ENCODE results near the gene SSR4. TPM values are rescaled to one million over a fixed set of nuclear protein-coding genes. Genes with fewer than 3 reads are reported as not detected.

SSR4 gene
- total RNA-seq, 2 experiments from 2014 or later, result 171 to 173 TPM

- DNase-seq (no peak), ATAC-seq (ENCODE audit: poor library complexity) (no peak)
- Histone ChIP-seq H3K4me3 (ENCODE audit: low read length) (no peak overlapping the region), H3K36me3 (ENCODE audit: insufficient read depth, low read length) (no peaks in the 10 kb centered on the region), H3K9me3 (ENCODE audit: control insufficient read depth in 1 of 2, insufficient read depth in 1 of 2, low read length in 2 of 2) (no peaks in the 10 kb centered on the region), H3K27ac (ENCODE audit: low read depth in 1 of 2, low read length in 2 of 2) (no peak overlapping the region), H3K27me3 (ENCODE audit: control insufficient read depth in 1 of 2, insufficient read depth in 2 of 2, low read length in 2 of 2) (no peaks in the 10 kb centered on the region), H3K4me1 (ENCODE audit: insufficient read depth, low read length) (no peaks in the 10 kb centered on the region)
- ChIA-PET CTCF (no interaction called here), POLR2A (no interaction called here)
- Mint-ChIP-seq H3K27me3 (no peaks in the 10 kb centered on the region), H3K4me1 (ENCODE audit: low read depth) (no peaks in the 10 kb centered on the region), H3K9me3 (no peaks in the 10 kb centered on the region), H3K36me3 (ENCODE audit: low read depth) (no peaks in the 10 kb centered on the region), H3K4me3 (no peak overlapping the region), H3K27ac (no peak overlapping the region)
- intact Hi-C loops (cut with DNase I, micrococcal nuclease), result no loop called here
- TF ChIP-seq CTCF (IDR thresholded peaks at IDR 0.05), result no peak
Observed at GRCh38 chrX:153773741-153774575, 20.5 kb upstream of the SSR4 start.

GRCh38 chrX:153774576-153775292, 19.7 kb upstream of the SSR4 start:
- ATAC-seq (ENCODE audit: poor library complexity) (no peak), DNase-seq (no peak)
- H3K27ac Mint-ChIP-seq, result no peak overlapping the region
- no peaks in the 10 kb centered on the region for H3K4me1 ChIP-seq (ENCODE audit: insufficient read depth, low read length)
- intact Hi-C loops (cut with DNase I, micrococcal nuclease), result no loop called here
- no peaks in the 10 kb centered on the region for H3K27me3 Mint-ChIP-seq
- no peak overlapping the region for H3K4me3 ChIP-seq (ENCODE audit: low read length)
- H3K36me3 Mint-ChIP-seq (ENCODE audit: low read depth), result no peaks in the 10 kb centered on the region
- no peaks in the 10 kb centered on the region for H3K9me3 ChIP-seq (ENCODE audit: control insufficient read depth in 1 of 2, insufficient read depth in 1 of 2, low read length in 2 of 2)
- H3K27ac ChIP-seq (ENCODE audit: low read depth in 1 of 2, low read length in 2 of 2), result no peak overlapping the region
- CTCF ChIA-PET, result no interaction called here
- TF ChIP-seq CTCF (IDR thresholded peaks at IDR 0.05), result no peak
- no peaks in the 10 kb centered on the region for H3K9me3 Mint-ChIP-seq
- no peak overlapping the region for H3K4me3 Mint-ChIP-seq
- no peaks in the 10 kb centered on the region for H3K4me1 Mint-ChIP-seq (ENCODE audit: low read depth)
- POLR2A ChIA-PET, result no interaction called here
- no peaks in the 10 kb centered on the region for H3K27me3 ChIP-seq (ENCODE audit: control insufficient read depth in 1 of 2, insufficient read depth in 2 of 2, low read length in 2 of 2)
- no peaks in the 10 kb centered on the region for H3K36me3 ChIP-seq (ENCODE audit: insufficient read depth, low read length)

- H3K4me1 Mint-ChIP-seq (ENCODE audit: low read depth), result peaks cover 5% of the 10 kb centered on the region
- H3K9me3 ChIP-seq (ENCODE audit: control insufficient read depth in 1 of 2, insufficient read depth in 1 of 2, low read length in 2 of 2), result peaks cover 0 to 6% of the 10 kb centered on the region in 2 experiments
- CTCF ChIA-PET, result no interaction called here
Observed at GRCh38 chrX:153775293-153776119, 19.0 kb upstream of the SSR4 start.

More at GRCh38 chrX:153775293-153776119, 19.0 kb upstream of the SSR4 start:
- H3K27me3 ChIP-seq (ENCODE audit: control insufficient read depth in 1 of 2, insufficient read depth in 2 of 2, low read length in 2 of 2), result peaks cover 0 to 4% of the 10 kb centered on the region in 2 experiments
- POLR2A ChIA-PET, result no interaction called here
- intact Hi-C loops (cut with DNase I, micrococcal nuclease), result no loop called here
- Mint-ChIP-seq H3K9me3 (no peaks in the 10 kb centered on the region), H3K4me3 (no peak overlapping the region), H3K27me3 (peaks cover 5% of the 10 kb centered on the region), H3K27ac (no peak overlapping the region), H3K36me3 (ENCODE audit: low read depth) (no peaks in the 10 kb centered on the region)
- no peak overlapping the region for H3K4me3 ChIP-seq (ENCODE audit: low read length)
- no peaks in the 10 kb centered on the region for H3K4me1 ChIP-seq (ENCODE audit: insufficient read depth, low read length)
- DNase-seq (no peak), ATAC-seq (ENCODE audit: poor library complexity) (no peak)
- TF ChIP-seq CTCF (IDR thresholded peaks at IDR 0.05), result no peak
- H3K27ac ChIP-seq (ENCODE audit: low read depth in 1 of 2, low read length in 2 of 2), result no peak overlapping the region
- no peaks in the 10 kb centered on the region for H3K36me3 ChIP-seq (ENCODE audit: insufficient read depth, low read length)
